ENCODE results near the gene DHRS3. TPM values are rescaled to one million over a fixed set of nuclear protein-coding genes. Genes with fewer than 3 reads are reported as not detected.

DHRS3 gene
- total RNA-seq, 4 donors from 2014 or later: 175 to 342 (median 227) TPM

DNA sequence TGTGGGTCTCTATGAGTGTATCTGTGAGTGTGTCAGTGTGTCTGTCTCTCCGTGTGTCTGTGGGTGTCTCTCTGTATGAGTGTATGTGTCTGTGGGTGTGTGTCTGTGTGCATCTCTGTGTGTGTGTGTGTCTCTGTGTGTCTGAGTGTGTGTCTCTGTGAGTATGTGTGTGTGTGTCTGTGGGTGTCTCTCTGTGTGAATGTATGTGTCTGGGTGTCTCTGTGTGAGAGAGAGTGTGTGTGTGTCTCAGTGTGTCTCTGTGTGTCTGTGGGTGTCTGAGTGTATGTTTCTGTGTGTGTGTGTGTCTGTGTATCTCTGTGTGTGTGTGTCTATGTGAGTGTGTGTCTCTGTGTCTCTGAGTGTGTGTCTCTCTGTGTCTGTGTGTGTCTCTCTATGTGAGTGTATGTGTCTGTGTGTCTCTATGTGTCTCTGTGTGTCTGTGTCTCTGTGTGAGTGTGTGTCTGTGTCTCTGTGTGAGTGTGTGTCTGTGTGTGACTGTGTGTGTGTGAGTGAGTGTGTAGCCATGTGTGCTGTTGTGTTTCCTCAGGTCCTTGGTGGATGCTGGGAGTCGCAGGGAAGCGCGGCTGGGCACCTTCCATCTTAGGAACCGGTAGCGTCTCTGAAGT, 33.0 kb downstream of the DHRS3 start:
- TF ChIP-seq, protein P1, sequence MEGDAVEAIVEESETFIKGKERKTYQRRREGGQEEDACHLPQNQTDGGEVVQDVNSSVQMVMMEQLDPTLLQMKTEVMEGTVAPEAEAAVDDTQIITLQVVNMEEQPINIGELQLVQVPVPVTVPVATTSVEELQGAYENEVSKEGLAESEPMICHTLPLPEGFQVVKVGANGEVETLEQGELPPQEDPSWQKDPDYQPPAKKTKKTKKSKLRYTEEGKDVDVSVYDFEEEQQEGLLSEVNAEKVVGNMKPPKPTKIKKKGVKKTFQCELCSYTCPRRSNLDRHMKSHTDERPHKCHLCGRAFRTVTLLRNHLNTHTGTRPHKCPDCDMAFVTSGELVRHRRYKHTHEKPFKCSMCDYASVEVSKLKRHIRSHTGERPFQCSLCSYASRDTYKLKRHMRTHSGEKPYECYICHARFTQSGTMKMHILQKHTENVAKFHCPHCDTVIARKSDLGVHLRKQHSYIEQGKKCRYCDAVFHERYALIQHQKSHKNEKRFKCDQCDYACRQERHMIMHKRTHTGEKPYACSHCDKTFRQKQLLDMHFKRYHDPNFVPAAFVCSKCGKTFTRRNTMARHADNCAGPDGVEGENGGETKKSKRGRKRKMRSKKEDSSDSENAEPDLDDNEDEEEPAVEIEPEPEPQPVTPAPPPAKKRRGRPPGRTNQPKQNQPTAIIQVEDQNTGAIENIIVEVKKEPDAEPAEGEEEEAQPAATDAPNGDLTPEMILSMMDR (IDR thresholded peaks at IDR 0.05): no peak
- DNase-seq (ENCODE audit: low spot score) (no peak), ATAC-seq (ENCODE audit: low FRiP score) (no peak)

DNA sequence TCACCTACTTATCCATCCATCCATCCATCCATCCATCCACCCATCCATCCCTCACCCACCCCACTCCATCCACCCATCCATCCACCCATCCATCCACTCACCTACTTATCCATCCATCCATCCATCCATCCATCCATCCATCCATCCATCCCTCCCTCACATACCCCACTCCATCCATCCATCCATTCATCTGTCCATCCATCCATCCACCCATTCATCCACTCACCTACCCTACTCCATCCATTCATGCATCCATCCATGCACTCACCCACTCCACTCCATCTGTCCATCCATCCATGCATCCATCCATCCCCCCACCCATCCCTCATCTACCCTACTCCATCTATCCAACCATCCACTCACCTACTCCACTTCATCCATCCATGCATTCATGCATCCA, 34.5 kb downstream of the DHRS3 start:
- TF ChIP-seq, protein P1 (IDR thresholded peaks at IDR 0.05): no peak
- DNase-seq (ENCODE audit: low spot score) (no peak), ATAC-seq (ENCODE audit: low FRiP score) (no peak)

DNA sequence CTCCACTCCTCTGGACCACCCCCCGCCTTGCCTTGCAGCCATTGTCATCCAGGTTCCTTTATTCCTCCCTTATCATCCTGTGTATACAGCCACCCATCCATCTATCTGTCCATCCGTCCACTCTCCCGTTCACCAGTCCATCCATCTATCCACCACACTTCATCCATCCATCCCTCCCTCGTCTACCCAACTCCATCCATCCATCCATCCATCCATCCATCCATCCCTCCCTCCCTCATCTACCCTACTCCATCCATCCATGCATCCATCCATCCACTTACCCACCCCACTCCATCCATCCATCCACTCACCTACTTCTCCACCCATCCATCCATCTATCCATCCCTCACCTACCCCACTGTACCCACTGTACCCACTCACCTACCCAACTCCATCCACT, 35.4 kb downstream of the DHRS3 start:
- TF ChIP-seq, protein P1 (IDR thresholded peaks at IDR 0.05): no peak
- DNase-seq (ENCODE audit: low spot score) (no peak), ATAC-seq (ENCODE audit: low FRiP score) (no peak)

GRCh38 chr1:12581179-12581578, 36.8 kb downstream of the DHRS3 start:
- ATAC-seq (ENCODE audit: low FRiP score) (no peak), DNase-seq (ENCODE audit: low spot score) (no peak)
- TF ChIP-seq, protein P1 (IDR thresholded peaks at IDR 0.05): no peak

DNA sequence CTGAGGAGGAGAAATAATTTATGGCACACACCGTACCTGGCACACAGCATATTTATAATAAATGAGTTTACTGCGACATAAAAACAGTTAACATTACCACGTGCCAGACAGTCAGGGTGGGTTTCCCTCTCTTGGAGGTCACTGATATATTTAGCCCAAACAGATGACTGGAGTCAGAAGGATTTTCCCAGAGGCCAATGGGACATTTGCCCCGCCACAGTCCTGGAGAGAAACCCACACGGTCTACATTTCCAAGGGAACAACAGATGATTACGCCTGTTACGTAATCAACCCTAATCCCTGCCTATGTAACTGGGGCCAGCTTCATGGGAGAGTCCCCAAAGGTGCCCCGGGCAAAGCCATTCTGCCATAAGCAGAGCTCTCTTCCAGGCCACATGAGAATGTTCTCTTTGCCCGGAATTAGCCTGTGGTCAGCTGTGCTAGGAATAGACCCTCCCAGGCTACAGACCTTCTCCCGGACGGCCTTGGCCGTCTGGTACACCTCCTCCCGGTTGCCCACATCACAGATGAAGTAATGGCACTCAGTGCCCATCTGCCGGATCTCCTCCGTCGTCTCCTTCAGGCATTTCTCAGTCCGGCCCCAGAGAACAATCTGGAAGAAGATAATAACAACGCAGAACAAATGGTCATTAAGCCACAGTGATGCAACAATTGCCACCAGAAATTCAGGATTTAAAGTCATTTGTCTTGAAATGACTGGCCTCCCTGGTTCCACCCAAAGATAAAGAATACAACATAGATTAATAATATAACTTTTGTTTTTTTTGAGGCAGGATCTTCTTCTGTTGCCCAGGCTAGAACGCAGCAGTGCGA, 37.7 kb downstream of the DHRS3 start:
- TF ChIP-seq, protein P1 (IDR thresholded peaks at IDR 0.05): no peak
- DNase-seq (ENCODE audit: low spot score) (no peak), ATAC-seq (ENCODE audit: low FRiP score) (no peak)

DNA sequence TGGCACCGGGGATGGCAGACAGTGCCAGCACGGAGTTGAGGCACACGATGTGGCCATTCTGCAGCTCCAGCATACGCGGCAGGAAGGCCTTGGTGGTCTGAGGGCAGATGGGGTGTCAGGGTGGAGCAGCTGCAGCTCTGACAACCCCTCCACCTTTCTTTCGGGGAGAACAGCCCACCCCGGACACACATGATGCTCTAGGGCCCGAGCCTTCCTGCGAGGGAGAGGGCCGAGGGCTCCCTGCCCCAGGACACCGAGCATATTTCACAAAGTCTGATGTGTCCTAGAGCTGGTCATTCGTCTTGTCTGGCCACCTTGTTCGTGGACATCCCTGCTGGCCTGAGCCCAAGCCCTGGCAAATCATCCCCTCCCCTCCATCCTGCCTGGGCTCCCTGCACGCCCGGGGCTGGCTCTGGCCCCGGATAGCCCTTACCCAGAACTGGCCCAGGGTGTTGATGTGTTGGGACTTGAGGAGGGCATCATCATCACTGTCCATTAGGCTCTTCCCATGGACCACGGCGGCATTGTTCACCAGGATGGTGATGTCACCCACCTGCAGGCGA, 39.1 kb downstream of the DHRS3 start:
- ATAC-seq (ENCODE audit: low FRiP score) (no peak), DNase-seq (ENCODE audit: low spot score) (no peak)
- TF ChIP-seq, protein P1 (IDR thresholded peaks at IDR 0.05): no peak
